Ovary (tissue), 9 donors: ENCODE data around the gene AFP. TPM values are rescaled to one million over a fixed set of nuclear protein-coding genes. Genes with fewer than 3 reads are reported as not detected.

Source experiments
- DNase-seq, 5 donors: peaks; one replicate each; pipeline ENCODE4 v3.0.0-alpha.2; 2019 to 2020
- H3K27ac ChIP-seq, 2 donors: fragments of 200-600 bp; one replicate each; pipeline versions ENCODE4 v1.5.1 to v1.8.0; 2019 to 2022
- H3K27me3 ChIP-seq: fragments of 200-600 bp; one replicate; pipeline ENCODE4 v1.8.0; 2022
- H3K36me3 ChIP-seq: fragments of 200-600 bp; sonication (generic); one replicate; pipeline ENCODE4 v1.5.1; 2019
- H3K4me1 ChIP-seq: one replicate; pipeline ENCODE4 v1.8.1; 2013; ENCODE audit warnings: mild to moderate bottlenecking, moderate library complexity; ENCODE audit not compliant: insufficient read depth
- H3K4me3 ChIP-seq: fragments of 200-600 bp; sonication (generic); one replicate; pipeline ENCODE4 v1.5.1; 2017
- H3K9me3 ChIP-seq, 2 donors: fragments of 200-600 bp in 1 of 2; sonication (generic) in 1 of 2; one replicate each; pipeline versions ENCODE4 v1.5.1 to v1.8.1; 2013 to 2019; ENCODE audit warnings: mild to moderate bottlenecking in 1 of 2, moderate library complexity in 1 of 2
- CTCF ChIP-seq, 3 donors: fragments of 450-650 bp in 2 of 3; fragments of 200-600 bp in 1 of 3; IDR thresholded peaks; one replicate each; pipeline versions ENCODE4 v1.5.1 to v1.8.0; 2016 to 2022; ENCODE audit warnings: antibody characterized with exemption in 3 of 3, mild to moderate bottlenecking in 1 of 3
- EP300 ChIP-seq: sonication (generic); formaldehyde crosslinking; IDR thresholded peaks from one replicate; pipeline ENCODE4 v1.6.1; 2017; ENCODE audit warnings: antibody characterized with exemption
- POLR2A ChIP-seq: fragments of 450-650 bp; IDR thresholded peaks from one replicate; pipeline ENCODE4 v1.6.1; 2017; ENCODE audit warnings: antibody characterized with exemption, mild to moderate bottlenecking, moderate library complexity
- WGBS, 3 donors: extraction: QIAGEN DNeasy Blood & Tissue Kit in 1 of 3; methylation state at CpG; one replicate each; pipeline versions ENCODE4 v1.1.5 to v1.1.7; 2013 to 2017; 5-methylcytosine and 5-hydroxymethylcytosine counted together
- intact Hi-C, 4 donors: fragments of 100-400 bp; cut with DNase I; formaldehyde crosslinking; loops; one replicate each; pipeline versions ENCODE4 v1.11.0 to v1.15.1; 2022 to 2023
- polyA plus RNA-seq, 2 donors: library from polyadenylated mRNA; stranded (reverse); fragments of 200-250 nt in 1 of 2; fragments of 350-450 nt in 1 of 2; fragmentation: Illumina TruSeq in 1 of 2; extraction: RNeasy Lipid Tissue Mini Kit (QIAGEN cat#74804) in 1 of 2; gene quantifications; one replicate each; pipeline ENCODE4 v1.2.3, GENCODE V29; 2013 to 2014
- total RNA-seq, 7 donors: library from RNA; depleted of rRNA in 2 of 7; stranded (reverse); fragments of >200 nt in 2 of 7; fragmentation: NEBNext Ultra II Directional in 3 of 7; extraction: Animal tissue kit (Norgen Biotek cat#: 25700) in 3 of 7; gene quantifications; one replicate each; pipeline versions ENCODE4 v1.1.0 to v1.2.4, GENCODE V29; 2016 to 2023
- donor health status: DM: no; HTN: no; CAD: no; lungs with moderate emphysema.
- donor health status: DM: no; HTN: no; CAD: no.
- donor health status: Bipolar disorder and iron deficiency.
- donor health status: DM: yes; HTN: yes; CAD: no.
- donor health status: DM: no; HTN: no; CAD: no.
- donor health status: DM: yes; HTN: yes; CAD: no.

AFP gene
- total and polyA plus RNA-seq, 9 donors: 0.17 to 2.8 (median 0.47) TPM; not detected in 5

GRCh38 chr4:73439445-73439844 is 3.4 kb downstream of the AFP start:
- DNase-seq: no peak

GRCh38 chr4:73439991-73440390 is 4.0 kb downstream of the AFP start:
- 15 to 51% (median 30%) methylated on average over 3 of the region's 3 CpGs for WGBS, 3 donors
- Histone ChIP-seq H3K36me3 (no peaks in the 10 kb centered on the region), H3K27me3 (no peaks in the 10 kb centered on the region), H3K9me3 (no peaks in the 10 kb centered on the region), H3K4me1 (peaks cover 1% of the 10 kb centered on the region), H3K27ac (no peak overlapping the region), H3K4me3 (no peak overlapping the region)
- no peak for TF ChIP-seq CTCF (IDR thresholded peaks at IDR 0.05)
- no peak for TF ChIP-seq POLR2A
- TF ChIP-seq EP300: no peak
- intact Hi-C loops: no loop called here
- DNase-seq: no peak

More at GRCh38 chr4:73439445-73439844, 3.4 kb downstream of the AFP start:
- H3K4me1 ChIP-seq: peaks cover 1% of the 10 kb centered on the region
- H3K27me3 ChIP-seq: no peaks in the 10 kb centered on the region
- intact Hi-C loops: no loop called here
- WGBS, 3 donors: 62 to 75% (median 69%) methylated on average over 2 of the region's 2 CpGs
- no peak overlapping the region for H3K27ac ChIP-seq
- no peaks in the 10 kb centered on the region for H3K36me3 ChIP-seq
- TF ChIP-seq POLR2A (no peak), EP300 (no peak), CTCF (IDR thresholded peaks at IDR 0.05) (no peak)
- no peak overlapping the region for H3K4me3 ChIP-seq
- no peaks in the 10 kb centered on the region for H3K9me3 ChIP-seq

GRCh38 chr4:73440653-73441052 is 4.6 kb downstream of the AFP start:
- Histone ChIP-seq H3K4me3 (no peak overlapping the region), H3K4me1 (peaks cover 1% of the 10 kb centered on the region), H3K27me3 (no peaks in the 10 kb centered on the region), H3K27ac (no peak overlapping the region), H3K9me3 (no peaks in the 10 kb centered on the region), H3K36me3 (no peaks in the 10 kb centered on the region)
- TF ChIP-seq EP300: no peak
- no peak for TF ChIP-seq POLR2A
- no peak for TF ChIP-seq CTCF (IDR thresholded peaks at IDR 0.05)
- DNase-seq: no peak
- intact Hi-C loops: no loop called here
- WGBS, 3 donors: 65 to 82% (median 74%) methylated on average over 3 of the region's 3 CpGs

- Histone ChIP-seq H3K4me1 (peaks cover 1% of the 10 kb centered on the region), H3K27me3 (no peaks in the 10 kb centered on the region), H3K27ac (no peak overlapping the region), H3K9me3 (no peaks in the 10 kb centered on the region), H3K4me3 (no peak overlapping the region), H3K36me3 (no peaks in the 10 kb centered on the region)
- DNase-seq: no peak
- 7 to 26% (median 7%) methylated on average over 5 of the region's 5 CpGs for WGBS, 3 donors
- TF ChIP-seq POLR2A (no peak), CTCF (IDR thresholded peaks at IDR 0.05) (no peak), EP300 (no peak)
- intact Hi-C loops: no loop called here
Observed at GRCh38 chr4:73442275-73442674, 6.3 kb downstream of the AFP start.

GRCh38 chr4:73443224-73443623 is 7.2 kb downstream of the AFP start:
- intact Hi-C loops: no loop called here
- Histone ChIP-seq H3K4me3 (no peak overlapping the region), H3K4me1 (peaks cover 1% of the 10 kb centered on the region), H3K9me3 (no peaks in the 10 kb centered on the region), H3K27ac (no peak overlapping the region), H3K36me3 (no peaks in the 10 kb centered on the region), H3K27me3 (no peaks in the 10 kb centered on the region)
- WGBS, 3 donors: 89 to 90% (median 89%) methylated on average over 3 of the region's 3 CpGs
- DNase-seq: no peak
- TF ChIP-seq EP300 (no peak), POLR2A (no peak), CTCF (IDR thresholded peaks at IDR 0.05) (no peak)
